Measurements from ENCODE around the gene HOMEZ. TPM values are rescaled to one million over a fixed set of nuclear protein-coding genes. Genes with fewer than 3 reads are reported as not detected.

HOMEZ gene
- total RNA-seq, 1 donor from 2014 or later, result 15.0 TPM

Other genes starting within 250 kb of the HOMEZ start
- gene PSMB11, start 243.9 kb downstream of the HOMEZ start, total RNA-seq, result not detected in 2 replicates
- 3.5 and 6.1 TPM in 2 replicates for gene CDH24, start 228.6 kb downstream of the HOMEZ start, total RNA-seq
- 34.0 and 103 TPM in 2 replicates for gene ACIN1, start 191.0 kb downstream of the HOMEZ start, total RNA-seq
- gene C14orf119, start 190.6 kb downstream of the HOMEZ start, total RNA-seq, result 61.6 and 71.0 TPM in 2 replicates
- gene CIROP, start 181.1 kb downstream of the HOMEZ start, total RNA-seq, result not detected in 2 replicates
- gene CEBPE, start 166.9 kb downstream of the HOMEZ start, total RNA-seq, result not detected in 2 replicates
- under 0.01 and 1.1 TPM in 2 replicates for gene SLC7A8, start 102.5 kb downstream of the HOMEZ start, total RNA-seq
- 0.35 TPM in 1 of 2 replicates, not detected in the other for gene RNF212B, start 48.2 kb downstream of the HOMEZ start, total RNA-seq
- 1.9 TPM in 2 replicates for gene PPP1R3E, start 16.7 kb upstream of the HOMEZ start, total RNA-seq
- 10.2 and 14.7 TPM in 2 replicates for gene BCL2L2, start 20.7 kb upstream of the HOMEZ start, total RNA-seq
- 60.8 and 80.0 TPM in 2 replicates for gene PABPN1, start 35.3 kb upstream of the HOMEZ start, total RNA-seq
- gene SLC22A17, start 66.8 kb upstream of the HOMEZ start, total RNA-seq, result 1.2 and 33.0 TPM in 2 replicates
- 0.17 and 0.50 TPM in 2 replicates for gene EFS, start 79.0 kb upstream of the HOMEZ start, total RNA-seq
- gene IL25, start 86.7 kb upstream of the HOMEZ start, total RNA-seq, result not detected in 2 replicates
- not detected in 2 replicates for gene CMTM5, start 90.9 kb upstream of the HOMEZ start, total RNA-seq
- gene MYH6, start 122.1 kb upstream of the HOMEZ start, total RNA-seq, result not detected in 2 replicates
- under 0.01 TPM in 1 of 2 replicates, not detected in the other for gene MYH7, start 149.5 kb upstream of the HOMEZ start, total RNA-seq
- gene NGDN, start 183.6 kb upstream of the HOMEZ start, total RNA-seq, result 41.5 and 53.0 TPM in 2 replicates

Data from renal cortical epithelial cell (primary cell).